ENCODE measurements around the gene PDPK1.

GRCh38 chr16:2584729-2585650, 47.2 kb downstream of the PDPK1 start:
- no peak for TF ChIP-seq CTCF (IDR thresholded peaks at IDR 0.05)
- TF ChIP-seq POLR2A (IDR thresholded peaks at IDR 0.05), result no peak
